Osteoblast (primary cell): ENCODE results near the gene AP3S1. TPM values are rescaled to one million over a fixed set of nuclear protein-coding genes. Genes with fewer than 3 reads are reported as not detected.

Experiments
- DNase-seq: peaks from one replicate; pipeline ENCODE4 v3.0.0; 2011; ENCODE audit warnings: low spot score, mixed read lengths; ENCODE audit not compliant: insufficient read length; ENCODE audit errors: missing footprints
- H2AFZ ChIP-seq: 2 replicates; pipeline ENCODE4 v1.6.0; 2011; ENCODE audit warnings: mild to moderate bottlenecking, low read length
- H3K27ac ChIP-seq: 2 replicates; pipeline ENCODE4 v1.5.1; 2011; ENCODE audit warnings: mild to moderate bottlenecking, low read depth, low read length, moderate library complexity
- H3K27me3 ChIP-seq: 2 replicates; pipeline ENCODE4 v1.6.0; 2012; ENCODE audit warnings: mild to moderate bottlenecking, control low read depth, inconsistent platforms, low read length, moderate library complexity; ENCODE audit not compliant: insufficient read depth
- H3K36me3 ChIP-seq: 2 replicates; pipeline ENCODE4 v1.5.1; 2011; ENCODE audit warnings: mild to moderate bottlenecking, low read length, control low read depth, moderate library complexity; ENCODE audit not compliant: insufficient read depth
- H3K4me1 ChIP-seq: 2 replicates; pipeline ENCODE4 v1.5.1; 2011; ENCODE audit warnings: mild to moderate bottlenecking, low read length, control low read depth, moderate library complexity; ENCODE audit not compliant: insufficient read depth
- H3K4me2 ChIP-seq: 2 replicates; pipeline ENCODE4 v1.6.0; 2011; ENCODE audit warnings: mild to moderate bottlenecking, low read length; ENCODE audit not compliant: insufficient read depth
- H3K4me3 ChIP-seq: fragments of 200-600 bp; sonication (generic); 3 replicates; pipeline ENCODE4 v1.5.1; 2012; ENCODE audit warnings: mild to moderate bottlenecking, low read length, inconsistent platforms; ENCODE audit not compliant: insufficient read depth
- H3K79me2 ChIP-seq: 2 replicates; pipeline ENCODE4 v1.6.0; 2012; ENCODE audit warnings: mild to moderate bottlenecking, low read length, control low read depth, inconsistent platforms; ENCODE audit not compliant: insufficient read depth
- H3K9me3 ChIP-seq: 2 replicates; pipeline ENCODE4 v1.5.1; 2011; ENCODE audit warnings: low read depth, low read length, control low read depth
- H4K20me1 ChIP-seq: 2 replicates; pipeline ENCODE4 v1.6.0; 2012; ENCODE audit warnings: mild to moderate bottlenecking, low read length, control low read depth; ENCODE audit not compliant: insufficient read depth
- CTCF ChIP-seq: IDR thresholded peaks from 2 replicates; pipeline ENCODE4 v1.5.1; 2011; ENCODE audit warnings: mild to moderate bottlenecking, low read depth, low read length, moderate library complexity; ENCODE audit errors: extremely low read depth
- total RNA-seq: library from RNA; depleted of rRNA; stranded (reverse); fragments of >200 nt; gene quantifications from 2 replicates; pipeline ENCODE4 v1.2.3, GENCODE V29; 2012

AP3S1 gene
- total RNA-seq, 1 donor: 109 TPM

GRCh38 chr5:115847290-115847689 lies 5.6 kb downstream of the AP3S1 start:
- Histone ChIP-seq H2AFZ (no peak overlapping the region), H3K27ac (no peak overlapping the region), H3K4me3 (no peak overlapping the region), H3K4me2 (no peak overlapping the region), H3K36me3 (no peaks in the 10 kb centered on the region), H3K9me3 (no peaks in the 10 kb centered on the region), H3K79me2 (peaks cover 97% of the 10 kb centered on the region), H3K4me1 (peaks cover 14% of the 10 kb centered on the region), H4K20me1 (peaks cover 50% of the 10 kb centered on the region), H3K27me3 (no peaks in the 10 kb centered on the region)
- no peak for TF ChIP-seq CTCF
- no peak for DNase-seq

- no peaks in the 10 kb centered on the region for H3K36me3 ChIP-seq
- no peaks in the 10 kb centered on the region for H3K27me3 ChIP-seq
- H3K27ac ChIP-seq: no peak overlapping the region
- H3K9me3 ChIP-seq: no peaks in the 10 kb centered on the region
- peaks cover 1% of the 10 kb centered on the region for H3K4me1 ChIP-seq
- H4K20me1 ChIP-seq: peaks cover 34% of the 10 kb centered on the region
- no peak overlapping the region for H3K4me3 ChIP-seq
- TF ChIP-seq CTCF: no peak
- DNase-seq: no peak
- H2AFZ ChIP-seq: no peak overlapping the region
- H3K4me2 ChIP-seq: no peak overlapping the region
- peaks cover 96% of the 10 kb centered on the region for H3K79me2 ChIP-seq
Measured at GRCh38 chr5:115849258-115849798, 7.6 kb downstream of the AP3S1 start.

GRCh38 chr5:115850744-115851416 lies 9.1 kb downstream of the AP3S1 start:
- H3K4me2 ChIP-seq: no peak overlapping the region
- no peaks in the 10 kb centered on the region for H3K36me3 ChIP-seq
- H4K20me1 ChIP-seq: peaks cover 32% of the 10 kb centered on the region
- no peaks in the 10 kb centered on the region for H3K9me3 ChIP-seq
- DNase-seq: no peak
- no peak for TF ChIP-seq CTCF
- H3K4me3 ChIP-seq: no peak overlapping the region
- no peaks in the 10 kb centered on the region for H3K27me3 ChIP-seq
- no peak overlapping the region for H2AFZ ChIP-seq
- H3K79me2 ChIP-seq: peaks cover 95% of the 10 kb centered on the region
- H3K27ac ChIP-seq: no peak overlapping the region
- no peaks in the 10 kb centered on the region for H3K4me1 ChIP-seq

GRCh38 chr5:115854139-115854538 lies 12.4 kb downstream of the AP3S1 start:
- Histone ChIP-seq H3K79me2 (peaks cover 93% of the 10 kb centered on the region), H3K27ac (no peak overlapping the region), H2AFZ (no peak overlapping the region), H3K4me1 (peaks cover 15% of the 10 kb centered on the region), H3K9me3 (no peaks in the 10 kb centered on the region), H3K27me3 (no peaks in the 10 kb centered on the region), H3K4me3 (no peak overlapping the region), H4K20me1 (peaks cover 48% of the 10 kb centered on the region), H3K4me2 (no peak overlapping the region), H3K36me3 (no peaks in the 10 kb centered on the region)
- no peak for DNase-seq
- TF ChIP-seq CTCF: no peak
